Measurements from ENCODE around the gene IFIH1.

IFIH1 gene

GRCh38 chr2:162254236-162254871 is 64.1 kb downstream of the IFIH1 start:
- DNase-seq (ENCODE audit: low spot score), result no peak
- ATAC-seq (ENCODE audit: low read depth), result no peak
- no peaks in the 10 kb centered on the region for H3K9me3 ChIP-seq (ENCODE audit: severe bottlenecking)
- no peak overlapping the region for H3K4me3 ChIP-seq (ENCODE audit: severe bottlenecking)
- H3K27ac ChIP-seq (ENCODE audit: poor library complexity, severe bottlenecking), result no peak overlapping the region
- H3K27me3 ChIP-seq (ENCODE audit: insufficient read depth, poor library complexity, severe bottlenecking), result no peaks in the 10 kb centered on the region
- no peaks in the 10 kb centered on the region for H3K36me3 ChIP-seq (ENCODE audit: low read depth)
- TF ChIP-seq CTCF (IDR thresholded peaks at IDR 0.05; ENCODE audit: poor library complexity, severe bottlenecking), result no peak
- peaks cover 4% of the 10 kb centered on the region for H3K4me1 ChIP-seq (ENCODE audit: insufficient read depth, poor library complexity, severe bottlenecking)

- no peaks in the 10 kb centered on the region for H3K27me3 ChIP-seq (ENCODE audit: insufficient read depth, poor library complexity, severe bottlenecking)
- no peak for TF ChIP-seq CTCF (IDR thresholded peaks at IDR 0.05; ENCODE audit: poor library complexity, severe bottlenecking)
- H3K9me3 ChIP-seq (ENCODE audit: severe bottlenecking), result no peaks in the 10 kb centered on the region
- H3K4me3 ChIP-seq (ENCODE audit: severe bottlenecking), result no peak overlapping the region
- H3K36me3 ChIP-seq (ENCODE audit: low read depth), result no peaks in the 10 kb centered on the region
- no peak overlapping the region for H3K27ac ChIP-seq (ENCODE audit: poor library complexity, severe bottlenecking)
- no peak for DNase-seq (ENCODE audit: low spot score)
- no peak for ATAC-seq (ENCODE audit: low read depth)
- H3K4me1 ChIP-seq (ENCODE audit: insufficient read depth, poor library complexity, severe bottlenecking), result peaks cover 4% of the 10 kb centered on the region
These were observed 65.0 kb downstream of the IFIH1 start for GRCh38 chr2:162253435-162253834.

- Histone ChIP-seq H3K36me3 (ENCODE audit: low read depth) (no peaks in the 10 kb centered on the region), H3K4me1 (ENCODE audit: insufficient read depth, poor library complexity, severe bottlenecking) (peaks cover 4% of the 10 kb centered on the region), H3K4me3 (ENCODE audit: severe bottlenecking) (no peak overlapping the region), H3K27me3 (ENCODE audit: insufficient read depth, poor library complexity, severe bottlenecking) (no peaks in the 10 kb centered on the region), H3K9me3 (ENCODE audit: severe bottlenecking) (no peaks in the 10 kb centered on the region), H3K27ac (ENCODE audit: poor library complexity, severe bottlenecking) (no peak overlapping the region)
- TF ChIP-seq CTCF (IDR thresholded peaks at IDR 0.05; ENCODE audit: poor library complexity, severe bottlenecking), result no peak
- no peak for ATAC-seq (ENCODE audit: low read depth)
- no peak for DNase-seq (ENCODE audit: low spot score)
These were observed 66.3 kb downstream of the IFIH1 start for GRCh38 chr2:162252153-162252552.

- H3K4me3 ChIP-seq (ENCODE audit: severe bottlenecking), result no peak overlapping the region
- TF ChIP-seq CTCF (IDR thresholded peaks at IDR 0.05; ENCODE audit: poor library complexity, severe bottlenecking), result no peak
- H3K36me3 ChIP-seq (ENCODE audit: low read depth), result no peaks in the 10 kb centered on the region
- no peaks in the 10 kb centered on the region for H3K27me3 ChIP-seq (ENCODE audit: insufficient read depth, poor library complexity, severe bottlenecking)
- no peak for DNase-seq (ENCODE audit: low spot score)
- H3K27ac ChIP-seq (ENCODE audit: poor library complexity, severe bottlenecking), result peak overlapping the region; percentile 100
- ATAC-seq (ENCODE audit: low read depth), result peak; percentile 63
- H3K4me1 ChIP-seq (ENCODE audit: insufficient read depth, poor library complexity, severe bottlenecking), result peaks cover 50% of the 10 kb centered on the region
- no peaks in the 10 kb centered on the region for H3K9me3 ChIP-seq (ENCODE audit: severe bottlenecking)
These were observed 72.7 kb downstream of the IFIH1 start for GRCh38 chr2:162245781-162246180.

GRCh38 chr2:162245061-162245460 is 73.4 kb downstream of the IFIH1 start:
- Histone ChIP-seq H3K4me3 (ENCODE audit: severe bottlenecking) (no peak overlapping the region), H3K27ac (ENCODE audit: poor library complexity, severe bottlenecking) (peak overlapping the region; percentile 100), H3K27me3 (ENCODE audit: insufficient read depth, poor library complexity, severe bottlenecking) (no peaks in the 10 kb centered on the region), H3K9me3 (ENCODE audit: severe bottlenecking) (no peaks in the 10 kb centered on the region), H3K36me3 (ENCODE audit: low read depth) (no peaks in the 10 kb centered on the region; the same call in 1 of the 2 replicates), H3K4me1 (ENCODE audit: insufficient read depth, poor library complexity, severe bottlenecking) (peaks cover 57% of the 10 kb centered on the region)
- no peak for TF ChIP-seq CTCF (IDR thresholded peaks at IDR 0.05; ENCODE audit: poor library complexity, severe bottlenecking)
- peak; percentile 3 for ATAC-seq (ENCODE audit: low read depth)
- no peak for DNase-seq (ENCODE audit: low spot score)
